IMR-90 (cell line): ENCODE data around the gene RANBP10. TPM values are rescaled to one million over a fixed set of nuclear protein-coding genes. Genes with fewer than 3 reads are reported as not detected.

Experiments
- ATAC-seq: fragments of 200-7000 bp; cut with Tn5 transposase; 2 replicates; pipeline ENCODE4 v1.9.1; 2020; ENCODE audit warnings: low read depth, mild to moderate bottlenecking, moderate library complexity
- BruUV-seq: library from RNA; stranded (reverse); fragments of 400-500 nt; replicated peaks from 2 replicates; lab custom pipeline; 2021; lab: Mats Ljungman, UMichigan
- CTCF ChIA-PET: fragments of 300-600 bp; formaldehyde crosslinking; extraction: SDS; loops from one replicate; lab custom pipeline; 2021; ENCODE audit warnings: antibody characterized with exemption; lab: Yijun Ruan, JAX
- POLR2A ChIA-PET: fragments of 300-600 bp; sonication (Branson Sonifier 250); formaldehyde crosslinking; loops from one replicate; lab custom pipeline; 2022; ENCODE audit warnings: antibody characterized with exemption; ENCODE audit not compliant: unreplicated experiment; lab: Charles Lee
- DNase-seq: peaks from one replicate; pipeline ENCODE4 v3.0.0; 2013
- H2AFZ ChIP-seq: replicated peaks from 2 replicates; pipeline ENCODE3; 2013; ENCODE audit warnings: low read length, mild to moderate bottlenecking; ENCODE audit not compliant: poor library complexity
- H2AK5ac ChIP-seq: 2 replicates; pipeline ENCODE4 v1.6.1; 2013; ENCODE audit warnings: low read depth, low read length, inconsistent platforms
- H2AK9ac ChIP-seq: replicated peaks from 2 replicates; pipeline ENCODE3; 2013; ENCODE audit warnings: mild to moderate bottlenecking, low read depth, low read length, moderate library complexity; ENCODE audit not compliant: poor library complexity
- H2BK120ac ChIP-seq: 2 replicates; pipeline ENCODE4 v1.6.1; 2013; ENCODE audit warnings: low read depth, low read length, inconsistent platforms
- H2BK15ac ChIP-seq: 3 replicates; pipeline ENCODE4 v1.6.1; 2013; ENCODE audit warnings: low read depth, low read length, inconsistent platforms
- H2BK20ac ChIP-seq: 2 replicates; pipeline ENCODE4 v1.6.1; 2013; ENCODE audit warnings: low read depth, mild to moderate bottlenecking, inconsistent platforms, low read length, moderate library complexity
- H2BK5ac ChIP-seq: 2 replicates; pipeline ENCODE4 v1.6.1; 2013; ENCODE audit warnings: mild to moderate bottlenecking, low read depth, low read length, inconsistent platforms; ENCODE audit not compliant: poor library complexity, severe bottlenecking
- H3K14ac ChIP-seq: replicated peaks from 2 replicates; pipeline ENCODE4 v1.6.1; 2013; ENCODE audit warnings: low read depth, low read length, inconsistent platforms
- H3K18ac ChIP-seq: 2 replicates; pipeline ENCODE4 v1.6.1; 2013; ENCODE audit warnings: low read depth, low read length, control low read depth
- H3K23ac ChIP-seq: 2 replicates; pipeline ENCODE4 v1.6.1; 2013; ENCODE audit warnings: low read depth, low read length, inconsistent platforms
- H3K27ac ChIP-seq: 2 replicates; pipeline ENCODE4 v1.5.1; 2013; ENCODE audit warnings: mild to moderate bottlenecking, control low read depth, low read length; ENCODE audit not compliant: insufficient read depth
- H3K27me3 ChIP-seq: 2 replicates; pipeline ENCODE4 v1.6.1; 2013; ENCODE audit warnings: low read length; ENCODE audit not compliant: control insufficient read depth, insufficient read depth
- H3K36me3 ChIP-seq: 2 replicates; pipeline ENCODE4 v1.6.1; 2013; ENCODE audit warnings: low read length, mixed read lengths; ENCODE audit not compliant: control insufficient read depth, insufficient read depth
- H3K4ac ChIP-seq: 2 replicates; pipeline ENCODE4 v1.6.1; 2013; ENCODE audit warnings: low read depth, low read length, inconsistent platforms
- H3K4me1 ChIP-seq: 2 replicates; pipeline ENCODE4 v1.6.1; 2013; ENCODE audit warnings: low read length, mixed read lengths; ENCODE audit not compliant: control insufficient read depth, insufficient read depth
- H3K4me2 ChIP-seq: 2 replicates; pipeline ENCODE4 v1.6.1; 2013; ENCODE audit warnings: low read depth, mild to moderate bottlenecking, control low read depth, low read length, moderate library complexity
- H3K4me3 ChIP-seq: 2 replicates; pipeline ENCODE4 v1.5.1; 2013; ENCODE audit warnings: low read depth, mild to moderate bottlenecking, control low read depth, low read length, moderate library complexity; ENCODE audit not compliant: insufficient read depth
- H3K56ac ChIP-seq: 2 replicates; pipeline ENCODE4 v1.6.1; 2013; ENCODE audit warnings: low read length, inconsistent platforms; ENCODE audit not compliant: insufficient read depth; ENCODE audit errors: extremely low read depth
- H3K79me1 ChIP-seq, 2 experiments: 2 replicates each; pipeline ENCODE4 v1.6.1; 2013; ENCODE audit warnings: low read length in 2 of 2, inconsistent platforms in 1 of 2, low read depth in 1 of 2
- H3K9ac ChIP-seq: 2 replicates; pipeline ENCODE4 v1.6.1; 2013; ENCODE audit warnings: low read depth, low read length, control low read depth
- H3K9me1 ChIP-seq: 2 replicates; pipeline ENCODE4 v1.6.1; 2013; ENCODE audit warnings: low read length, inconsistent platforms; ENCODE audit not compliant: insufficient read depth
- H3K9me3 ChIP-seq: 2 replicates; pipeline ENCODE4 v1.6.1; 2013; ENCODE audit warnings: low read length; ENCODE audit not compliant: control insufficient read depth, insufficient read depth
- H4K20me1 ChIP-seq: 2 replicates; pipeline ENCODE4 v1.6.1; 2013; ENCODE audit warnings: low read length, inconsistent platforms; ENCODE audit not compliant: insufficient read depth
- H4K5ac ChIP-seq: 2 replicates; pipeline ENCODE4 v1.6.1; 2013; ENCODE audit warnings: mild to moderate bottlenecking, low read depth, low read length, control low read depth
- H4K8ac ChIP-seq, 2 experiments: 2 replicates each; pipeline ENCODE4 v1.6.1; 2013; ENCODE audit warnings: low read depth in 2 of 2, low read length in 2 of 2, control low read depth in 1 of 2, inconsistent platforms in 1 of 2
- H4K91ac ChIP-seq: 2 replicates; pipeline ENCODE4 v1.6.1; 2013; ENCODE audit warnings: low read depth, low read length, inconsistent platforms; ENCODE audit not compliant: insufficient read depth
- BHLHE40 ChIP-seq: fragments of 150-350 bp; IDR thresholded peaks from 2 replicates; pipeline ENCODE4 v1.6.1; 2016; ENCODE audit warnings: mild to moderate bottlenecking, low read depth, low read length
- CEBPB ChIP-seq: IDR thresholded peaks from 2 replicates; pipeline ENCODE4 v1.6.1; 2012; ENCODE audit warnings: low read depth, low read length, improper control_type of control experiment
- CHD1 ChIP-seq: IDR thresholded peaks from 2 replicates; pipeline ENCODE4 v1.6.1; 2012; ENCODE audit warnings: low read depth, low read length, improper control_type of control experiment
- MXI1 ChIP-seq: IDR thresholded peaks from 2 replicates; pipeline ENCODE4 v1.6.1; 2012; ENCODE audit warnings: low read depth, mild to moderate bottlenecking, low read length, moderate library complexity, borderline replicate concordance
- POLR2A ChIP-seq: IDR thresholded peaks from 2 replicates; pipeline ENCODE4 v1.6.1; 2012; ENCODE audit warnings: mild to moderate bottlenecking, low read depth, low read length
- RAD21 ChIP-seq: IDR thresholded peaks from 2 replicates; pipeline ENCODE4 v1.6.1; 2012; ENCODE audit warnings: low read length, improper control_type of control experiment
- WGBS, 2 experiments: methylation state at CpG; one replicate each; pipeline versions ENCODE4 v1.1.5 to v1.1.7; 2013; ENCODE audit warnings: missing lambda C conversion rate in 2 of 2; ENCODE audit not compliant: insufficient read length in 1 of 2; ENCODE audit errors: extremely low coverage in 2 of 2; 5-methylcytosine and 5-hydroxymethylcytosine counted together
- dilution Hi-C: fragments of 300-500 bp; cut with HindIII; formaldehyde crosslinking; loops from one replicate; pipeline ENCODE4 v1.14.3; 2018; ENCODE audit warnings: low sequenced_read_pairs; ENCODE audit not compliant: unreplicated experiment
- in situ Hi-C: fragments of 300-500 bp; cut with MboI; formaldehyde crosslinking; loops from 3 replicates; pipeline ENCODE4 v1.14.3; 2019; ENCODE audit warnings: low sequenced_read_pairs, inconsistent platforms, mixed read lengths
- intact Hi-C: fragments of 100-400 bp; cut with micrococcal nuclease; formaldehyde crosslinking; loops from 2 replicates; pipeline ENCODE4 v1.10.0; 2022
- polyA plus RNA-seq, 3 experiments: library from polyadenylated mRNA; depleted of rRNA; stranded (reverse); fragments of >200 nt; gene quantifications; 2 replicates each; pipeline ENCODE4 v1.2.3, GENCODE V29; 2012; ENCODE audit warnings: low replicate concordance in 1 of 3
- total RNA-seq: library from RNA; depleted of rRNA; stranded (reverse); fragments of >200 nt; gene quantifications from 2 replicates; pipeline ENCODE4 v1.2.3, GENCODE V29; 2012
- TF ChIP-seq, protein P1 (sequence below): conservative IDR thresholded peaks from 2 replicates; pipeline ENCODE4 v1.5.1; 2012; ENCODE audit warnings: mild to moderate bottlenecking, low read depth, low read length, improper control_type of control experiment

RANBP10 gene
- total and polyA plus RNA-seq, 2 of the 4 experiments (the other 2 are of a cell fraction), result 2.7 to 12.1 TPM

DNA sequence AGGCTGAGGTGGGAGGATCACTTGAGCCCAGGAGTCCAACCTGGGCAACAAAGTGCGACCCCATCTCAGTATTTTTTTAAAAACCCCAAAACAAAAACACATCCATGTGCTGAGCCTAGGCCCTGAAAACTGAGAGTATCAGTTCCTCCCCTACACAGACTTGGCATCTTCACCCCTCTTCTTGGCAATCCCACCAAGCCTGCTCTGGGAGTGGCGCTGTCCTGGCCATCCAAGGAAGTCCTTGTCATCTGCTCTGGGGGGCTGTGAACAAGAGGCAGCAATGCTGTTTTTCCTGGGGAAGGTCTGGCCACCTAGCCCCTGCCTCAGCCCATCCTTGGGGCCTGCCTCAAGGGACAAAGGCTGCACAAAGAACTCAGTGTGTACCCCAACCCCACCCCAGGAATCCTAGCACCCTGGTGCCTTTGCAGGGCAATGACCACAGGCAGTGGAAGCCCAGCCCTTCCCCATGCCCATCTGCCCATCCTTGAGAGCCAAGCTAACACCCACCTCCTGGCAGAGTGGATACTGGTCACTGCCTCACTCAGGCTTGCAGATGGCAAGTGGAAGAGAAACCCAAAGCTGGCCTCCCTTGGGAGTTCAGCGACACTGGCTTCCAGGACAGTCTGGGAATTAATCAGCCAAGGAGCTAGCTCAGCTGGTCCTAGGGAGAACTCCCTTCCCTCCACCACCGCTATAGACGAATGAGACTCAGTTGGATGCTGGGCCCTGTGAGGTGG is 72.5 kb downstream of the RANBP10 start:
- no peaks in the 10 kb centered on the region for H3K9me3 ChIP-seq
- H3K36me3 ChIP-seq, result peaks cover 28% of the 10 kb centered on the region
- ChIA-PET POLR2A (no interaction called here), CTCF (no interaction called here)
- no peak overlapping the region for H3K9ac ChIP-seq
- H3K14ac ChIP-seq, result no peak overlapping the region
- H3K27me3 ChIP-seq, result no peaks in the 10 kb centered on the region
- H3K56ac ChIP-seq, result no peak overlapping the region
- no peak for ATAC-seq
- H2AFZ ChIP-seq, result no peak overlapping the region
- TF ChIP-seq CHD1, result no peak
- TF ChIP-seq RAD21, result no peak
- no peak for TF ChIP-seq BHLHE40
- TF ChIP-seq POLR2A, result no peak
- no peak for TF ChIP-seq CEBPB
- TF ChIP-seq, protein P1, sequence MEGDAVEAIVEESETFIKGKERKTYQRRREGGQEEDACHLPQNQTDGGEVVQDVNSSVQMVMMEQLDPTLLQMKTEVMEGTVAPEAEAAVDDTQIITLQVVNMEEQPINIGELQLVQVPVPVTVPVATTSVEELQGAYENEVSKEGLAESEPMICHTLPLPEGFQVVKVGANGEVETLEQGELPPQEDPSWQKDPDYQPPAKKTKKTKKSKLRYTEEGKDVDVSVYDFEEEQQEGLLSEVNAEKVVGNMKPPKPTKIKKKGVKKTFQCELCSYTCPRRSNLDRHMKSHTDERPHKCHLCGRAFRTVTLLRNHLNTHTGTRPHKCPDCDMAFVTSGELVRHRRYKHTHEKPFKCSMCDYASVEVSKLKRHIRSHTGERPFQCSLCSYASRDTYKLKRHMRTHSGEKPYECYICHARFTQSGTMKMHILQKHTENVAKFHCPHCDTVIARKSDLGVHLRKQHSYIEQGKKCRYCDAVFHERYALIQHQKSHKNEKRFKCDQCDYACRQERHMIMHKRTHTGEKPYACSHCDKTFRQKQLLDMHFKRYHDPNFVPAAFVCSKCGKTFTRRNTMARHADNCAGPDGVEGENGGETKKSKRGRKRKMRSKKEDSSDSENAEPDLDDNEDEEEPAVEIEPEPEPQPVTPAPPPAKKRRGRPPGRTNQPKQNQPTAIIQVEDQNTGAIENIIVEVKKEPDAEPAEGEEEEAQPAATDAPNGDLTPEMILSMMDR, result no peak
- TF ChIP-seq MXI1, result no peak
- 100% methylated on average over 1 of the region's 5 CpGs; no CpG with 5 or more reads in 1 of the 2 experiments for WGBS, 2 experiments
- no peaks in the 10 kb centered on the region for H3K4me1 ChIP-seq
- H2AK9ac ChIP-seq, result no peak overlapping the region
- H3K23ac ChIP-seq, result no peak overlapping the region
- no peak overlapping the region for H2BK20ac ChIP-seq
- H4K5ac ChIP-seq, result no peak overlapping the region
- H2BK15ac ChIP-seq, result no peak overlapping the region
- in situ Hi-C loops (no loop called here), dilution Hi-C loops (no loop called here), intact Hi-C loops (no loop called here)
- no TSS peak for BruUV-seq
- H4K20me1 ChIP-seq, result no peaks in the 10 kb centered on the region
- H2AK5ac ChIP-seq, result no peak overlapping the region
- H3K9me1 ChIP-seq, result peaks cover 8% of the 10 kb centered on the region; the same call in 1 of the 2 replicates
- no peak overlapping the region for H3K4me3 ChIP-seq
- no peak overlapping the region for H2BK5ac ChIP-seq
- peaks cover 0 to 10% of the 10 kb centered on the region in 2 experiments; a peak in 1 of 4 replicates for H3K79me1 ChIP-seq
- DNase-seq, result no peak
- H3K4ac ChIP-seq, result no peak overlapping the region
- no peak overlapping the region for H3K4me2 ChIP-seq
- H2BK120ac ChIP-seq, result no peak overlapping the region
- no peak overlapping the region for H4K8ac ChIP-seq
- H4K91ac ChIP-seq, result no peak overlapping the region
- no peak overlapping the region for H3K27ac ChIP-seq
- no peak overlapping the region for H3K18ac ChIP-seq
